HG03060 (cell line): ENCODE results near the gene SLC25A2.
"Not testable (repeated sequence)": the region's sequence is repeated elsewhere in the genome, so short reads cannot be mapped to it uniquely, and the experiment has no call there.

ENCODE experiments used
- ATAC-seq: cut with Tn5 transposase; IDR thresholded peaks from one replicate; pipeline ENCODE4 v1.9.1; 2021; ENCODE audit warnings: low read depth, moderate number of reproducible peaks; ENCODE audit not compliant: unreplicated experiment

Gene SLC25A2

GRCh38 chr5:141319202-141319601 lies 15.4 kb upstream of the SLC25A2 start:
- ATAC-seq = no peak

GRCh38 chr5:141316963-141317362 lies 13.1 kb upstream of the SLC25A2 start:
- not testable (repeated sequence) for ATAC-seq

GRCh38 chr5:141313711-141314110 lies 9.9 kb upstream of the SLC25A2 start:
- ATAC-seq = no peak

GRCh38 chr5:141306630-141307029 lies 2.8 kb upstream of the SLC25A2 start:
- no peak for ATAC-seq

- ATAC-seq = no peak
These were observed 5.5 kb downstream of the SLC25A2 start for GRCh38 chr5:141298376-141298775.

- ATAC-seq = no peak
These were observed 30.9 kb downstream of the SLC25A2 start for GRCh38 chr5:141272906-141273305.

GRCh38 chr5:141269195-141269594 lies 34.7 kb downstream of the SLC25A2 start:
- no peak for ATAC-seq

- no peak for ATAC-seq
These were observed 42.7 kb downstream of the SLC25A2 start for GRCh38 chr5:141261238-141261546.

- ATAC-seq = no peak
These were observed 43.2 kb downstream of the SLC25A2 start for GRCh38 chr5:141260458-141261237.

- no peak for ATAC-seq
These were observed 44.9 kb downstream of the SLC25A2 start for GRCh38 chr5:141258948-141259347.

GRCh38 chr5:141258464-141258863 lies 45.4 kb downstream of the SLC25A2 start:
- no peak for ATAC-seq
